Jurkat, Clone E6-1 (cell line): ENCODE data around the gene TNIK.

Experiments
- DNase-seq: peaks from one replicate; pipeline ENCODE4 v3.0.0-alpha.2; 2011; ENCODE audit warnings: low read depth, low spot score
- H3K4me3 ChIP-seq: 2 replicates; pipeline ENCODE4 v1.5.1; 2011; ENCODE audit warnings: mild to moderate bottlenecking, low read length, control low read depth, moderate library complexity

TNIK gene

GRCh38 chr3:171065732-171066131 lies 394.5 kb downstream of the TNIK start:
- H3K4me3 ChIP-seq: no peak overlapping the region
- DNase-seq: no peak

- H3K4me3 ChIP-seq: no peak overlapping the region
- DNase-seq: no peak
These were observed 395.7 kb downstream of the TNIK start for GRCh38 chr3:171064461-171064860.

- DNase-seq: no peak
- H3K4me3 ChIP-seq: no peak overlapping the region
These were observed 398.5 kb downstream of the TNIK start for GRCh38 chr3:171061749-171062148.

- DNase-seq: no peak
- no peak overlapping the region for H3K4me3 ChIP-seq
These were observed 400.2 kb downstream of the TNIK start for GRCh38 chr3:171059978-171060377.

- DNase-seq: no peak
- no peak overlapping the region for H3K4me3 ChIP-seq
These were observed 401.2 kb downstream of the TNIK start for GRCh38 chr3:171058873-171059603.

- no peak for DNase-seq
- no peak overlapping the region for H3K4me3 ChIP-seq
These were observed 402.1 kb downstream of the TNIK start for GRCh38 chr3:171058058-171058457.

GRCh38 chr3:171057072-171057471 lies 403.1 kb downstream of the TNIK start:
- H3K4me3 ChIP-seq: no peak overlapping the region
- DNase-seq: no peak

- no peak for DNase-seq
- no peak overlapping the region for H3K4me3 ChIP-seq
These were observed 403.7 kb downstream of the TNIK start for GRCh38 chr3:171056528-171056927.

- DNase-seq: no peak
- no peak overlapping the region for H3K4me3 ChIP-seq
These were observed 404.6 kb downstream of the TNIK start for GRCh38 chr3:171055336-171056178.

- no peak overlapping the region for H3K4me3 ChIP-seq
- DNase-seq: no peak
These were observed 405.3 kb downstream of the TNIK start for GRCh38 chr3:171054921-171055320.

- no peak overlapping the region for H3K4me3 ChIP-seq
- DNase-seq: no peak
These were observed 406.0 kb downstream of the TNIK start for GRCh38 chr3:171054231-171054630.

GRCh38 chr3:171049861-171050444 lies 410.3 kb downstream of the TNIK start:
- H3K4me3 ChIP-seq: no peak overlapping the region
- peak; percentile 31 for DNase-seq

- no peak for DNase-seq
- no peak overlapping the region for H3K4me3 ChIP-seq
These were observed 413.4 kb downstream of the TNIK start for GRCh38 chr3:171046760-171047159.

- H3K4me3 ChIP-seq: no peak overlapping the region
- no peak for DNase-seq
These were observed 415.1 kb downstream of the TNIK start for GRCh38 chr3:171044835-171045793.

- no peak for DNase-seq
These were observed 415.8 kb downstream of the TNIK start for GRCh38 chr3:171044384-171044783.

GRCh38 chr3:171039674-171040073 lies 420.5 kb downstream of the TNIK start:
- DNase-seq: no peak
- H3K4me3 ChIP-seq: no peak overlapping the region

More at GRCh38 chr3:171044384-171044783, 415.8 kb downstream of the TNIK start:
- H3K4me3 ChIP-seq: no peak overlapping the region

GRCh38 chr3:171038342-171038741 lies 421.9 kb downstream of the TNIK start:
- H3K4me3 ChIP-seq: no peak overlapping the region
- no peak for DNase-seq

- DNase-seq: no peak
- no peak overlapping the region for H3K4me3 ChIP-seq
These were observed 431.4 kb downstream of the TNIK start for GRCh38 chr3:171028779-171029232.
